C4-2B (cell line): ENCODE measurements around the gene DUOX2.
A peak's percentile ranks its signal among the peaks of the same experiment; 100 is the strongest.

Experiments
- H3K27ac ChIP-seq: fragments of 450-650 bp; 2 replicates; pipeline ENCODE4 v1.5.1; 2017
- CTCF ChIP-seq: fragments of 450-650 bp; conservative IDR thresholded peaks from 2 replicates; pipeline ENCODE4 v1.5.1; 2017; ENCODE audit warnings: mild to moderate bottlenecking
- ZFX ChIP-seq: fragments of 450-650 bp; IDR thresholded peaks from 2 replicates; pipeline ENCODE4 v1.6.1; 2017

DUOX2 gene

GRCh38 chr15:45151998-45152828 is 38.2 kb upstream of the DUOX2 start:
- no peak overlapping the region for H3K27ac ChIP-seq
- no peak for TF ChIP-seq CTCF
- TF ChIP-seq ZFX: no peak

- H3K27ac ChIP-seq: no peak overlapping the region
- TF ChIP-seq CTCF: no peak
- no peak for TF ChIP-seq ZFX
These were observed 37.0 kb upstream of the DUOX2 start for GRCh38 chr15:45150997-45151396.

GRCh38 chr15:45150481-45150880 is 36.5 kb upstream of the DUOX2 start:
- no peak for TF ChIP-seq CTCF
- no peak for TF ChIP-seq ZFX
- H3K27ac ChIP-seq: no peak overlapping the region

- TF ChIP-seq ZFX: no peak
- TF ChIP-seq CTCF: no peak
- 0 out of 2 replicates have a peak overlapping the region, but pooled peaks have one; percentile 1 for H3K27ac ChIP-seq
These were observed 35.1 kb upstream of the DUOX2 start for GRCh38 chr15:45149060-45149459.

GRCh38 chr15:45148076-45149059 is 34.4 kb upstream of the DUOX2 start:
- TF ChIP-seq CTCF (no peak), ZFX (no peak)
- 0 out of 2 replicates have a peak overlapping the region, but pooled peaks have one; percentile 1 for H3K27ac ChIP-seq

- no peak overlapping the region for H3K27ac ChIP-seq
- TF ChIP-seq CTCF: no peak
- no peak for TF ChIP-seq ZFX
These were observed 33.6 kb upstream of the DUOX2 start for GRCh38 chr15:45147606-45148005.
